ENCODE results near the gene LDOC1. TPM values are rescaled to one million over a fixed set of nuclear protein-coding genes. Genes with fewer than 3 reads are reported as not detected.
"Not testable (repeated sequence)": the region's sequence is repeated elsewhere in the genome, so short reads cannot be mapped to it uniquely, and the experiment has no call there.

Gene LDOC1
- 1 to 10 TPM; 3.0 to 4.4 (median 4.1) TPM for total RNA-seq
- 1 to 10 TPM; 1.2 to 6.4 (median 3.0) TPM for polyA plus RNA-seq

DNA sequence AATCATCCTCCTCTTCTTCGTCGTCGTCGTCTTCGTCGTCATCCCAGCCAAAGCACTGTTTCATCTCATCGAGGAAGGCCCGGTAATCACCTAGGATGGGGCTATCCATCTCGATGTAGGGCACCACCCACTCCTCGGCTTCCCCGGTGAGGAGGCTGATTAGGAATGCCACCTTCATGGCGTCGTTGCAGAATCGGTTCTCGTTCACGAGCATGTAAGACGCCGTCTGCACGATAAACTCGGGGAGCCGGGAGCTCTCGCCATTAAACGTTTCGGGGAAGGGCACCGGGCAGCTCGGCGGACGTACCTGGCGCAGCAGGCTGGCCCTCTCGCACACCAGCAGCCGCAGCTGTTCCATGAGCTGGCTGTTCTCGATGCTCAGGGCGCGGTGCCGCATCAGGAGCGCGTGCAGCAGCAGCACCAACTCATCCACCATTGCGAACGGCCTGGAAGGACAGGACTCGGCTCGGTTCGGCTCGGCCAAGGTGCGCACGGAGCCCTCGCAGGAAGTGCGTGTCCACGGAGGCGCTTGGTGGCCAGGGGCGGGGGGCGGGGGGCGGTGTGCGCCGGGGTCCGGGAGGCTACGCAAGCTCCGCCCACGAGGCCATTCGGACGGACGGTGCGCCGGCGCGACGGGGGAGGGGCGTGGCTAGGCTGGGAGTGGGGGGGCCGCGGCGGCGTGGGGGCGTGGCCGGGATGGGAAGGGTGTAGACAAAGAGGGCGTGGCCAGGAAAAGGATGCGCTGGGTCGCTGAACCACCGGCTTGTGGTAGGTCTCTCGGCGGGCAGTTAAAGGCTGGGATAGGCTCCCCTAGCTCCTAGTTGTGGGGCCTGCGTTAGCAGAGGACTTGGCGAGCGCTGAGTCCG is at the start of gene LDOC1:
LDOC1 (minus strand) TSS at position 544 of the 866 bp plus-strand sequence; CDS start at position 436, 108 bp downstream.
- H3K4me1 ChIP-seq, result no peaks in the 10 kb centered on the region
- H3K4me3 ChIP-seq, result peak within 1 kb of the TSS; percentile 38 to 56 (median 51)
- intact Hi-C loops (cut with DNase I), result no loop called here
- H3K27ac ChIP-seq, result peak within 1 kb of the TSS in 3 of 4 donors; percentile 14 to 45 (median 41)
- DNase-seq, result peak; percentile 83
- no peaks in the 10 kb centered on the region for H3K27me3 ChIP-seq
- H3K9me3 ChIP-seq, result no peaks in the 10 kb centered on the region
- 3 to 25% methylated on average over 83 of the region's 83 CpGs for WGBS, 2 donors
- no peaks in the 10 kb centered on the region for H3K36me3 ChIP-seq
- no peak for TF ChIP-seq POLR2AphosphoS5 (IDR thresholded peaks at IDR 0.05)
- TF ChIP-seq POLR2A (IDR thresholded peaks at IDR 0.05), result no peak
- TF ChIP-seq, protein P1, sequence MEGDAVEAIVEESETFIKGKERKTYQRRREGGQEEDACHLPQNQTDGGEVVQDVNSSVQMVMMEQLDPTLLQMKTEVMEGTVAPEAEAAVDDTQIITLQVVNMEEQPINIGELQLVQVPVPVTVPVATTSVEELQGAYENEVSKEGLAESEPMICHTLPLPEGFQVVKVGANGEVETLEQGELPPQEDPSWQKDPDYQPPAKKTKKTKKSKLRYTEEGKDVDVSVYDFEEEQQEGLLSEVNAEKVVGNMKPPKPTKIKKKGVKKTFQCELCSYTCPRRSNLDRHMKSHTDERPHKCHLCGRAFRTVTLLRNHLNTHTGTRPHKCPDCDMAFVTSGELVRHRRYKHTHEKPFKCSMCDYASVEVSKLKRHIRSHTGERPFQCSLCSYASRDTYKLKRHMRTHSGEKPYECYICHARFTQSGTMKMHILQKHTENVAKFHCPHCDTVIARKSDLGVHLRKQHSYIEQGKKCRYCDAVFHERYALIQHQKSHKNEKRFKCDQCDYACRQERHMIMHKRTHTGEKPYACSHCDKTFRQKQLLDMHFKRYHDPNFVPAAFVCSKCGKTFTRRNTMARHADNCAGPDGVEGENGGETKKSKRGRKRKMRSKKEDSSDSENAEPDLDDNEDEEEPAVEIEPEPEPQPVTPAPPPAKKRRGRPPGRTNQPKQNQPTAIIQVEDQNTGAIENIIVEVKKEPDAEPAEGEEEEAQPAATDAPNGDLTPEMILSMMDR (IDR thresholded peaks at IDR 0.05), result no peak
- TF ChIP-seq EP300 (IDR thresholded peaks at IDR 0.05), result no peak

DNA sequence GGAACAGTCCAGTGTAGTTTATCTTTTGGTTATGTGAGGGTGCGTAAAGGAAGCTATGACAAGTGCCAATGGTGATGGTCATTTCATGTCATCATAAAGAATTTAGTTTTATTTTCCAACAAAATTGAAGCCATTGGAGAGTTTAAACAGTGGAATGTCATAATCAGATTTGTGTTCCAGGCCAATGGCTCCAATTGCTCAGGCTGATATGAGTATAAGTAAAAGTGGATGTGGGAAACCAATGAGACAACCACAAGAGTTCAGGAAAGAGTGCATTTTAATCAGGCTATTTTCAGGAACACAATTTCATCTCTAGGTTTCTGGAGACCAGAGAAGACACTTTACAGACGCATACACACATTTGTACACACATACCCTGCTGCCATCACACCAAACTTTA is 44.7 kb upstream of the LDOC1 start:
- DNase-seq, result no peak
- Histone ChIP-seq H3K4me1 (no peaks in the 10 kb centered on the region), H3K9me3 (no peaks in the 10 kb centered on the region), H3K4me3 (no peak overlapping the region), H3K36me3 (no peaks in the 10 kb centered on the region), H3K27me3 (no peaks in the 10 kb centered on the region), H3K27ac (no peak overlapping the region)
- WGBS, 2 donors, result 85 to 87% methylated on average over 2 of the region's 2 CpGs
- intact Hi-C loops (cut with DNase I), result no loop called here
- TF ChIP-seq POLR2AphosphoS5 (IDR thresholded peaks at IDR 0.05) (no peak), EP300 (IDR thresholded peaks at IDR 0.05) (no peak), POLR2A (IDR thresholded peaks at IDR 0.05) (no peak)
- TF ChIP-seq, protein P1 (IDR thresholded peaks at IDR 0.05), result no peak

DNA sequence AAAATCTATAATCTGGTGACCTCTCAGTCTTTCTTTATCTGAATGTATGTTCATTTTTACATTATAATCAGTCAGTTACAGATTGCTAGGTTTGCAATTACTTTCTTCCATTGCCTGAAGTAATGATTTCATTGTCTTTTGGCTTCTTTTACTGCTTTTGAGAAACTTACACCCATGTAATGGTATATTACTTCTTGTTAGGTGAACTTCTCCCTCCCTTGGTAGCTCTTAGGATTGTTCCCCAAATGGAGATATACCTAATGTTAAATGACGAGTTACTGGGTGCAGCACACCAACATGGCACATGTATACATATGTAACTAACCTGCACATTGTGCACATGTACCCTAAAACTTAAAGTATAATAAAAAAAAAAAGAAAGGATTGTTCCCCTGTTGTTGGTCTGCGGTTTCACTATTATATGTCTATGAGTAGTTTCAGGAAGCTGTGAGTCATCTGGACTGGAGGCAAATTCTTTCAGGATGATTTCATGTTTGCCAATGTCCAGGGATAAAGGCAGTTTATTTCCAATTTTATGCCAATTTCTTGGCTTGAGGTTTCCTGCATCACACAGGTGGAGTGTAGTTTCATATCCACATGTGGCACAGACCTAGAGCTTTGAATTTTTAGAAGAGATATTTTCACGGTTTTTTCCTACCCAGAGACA is 43.5 kb upstream of the LDOC1 start:
- Histone ChIP-seq H3K4me3 (no peak overlapping the region), H3K9me3 (no peaks in the 10 kb centered on the region), H3K27ac (no peak overlapping the region), H3K27me3 (no peaks in the 10 kb centered on the region), H3K36me3 (no peaks in the 10 kb centered on the region), H3K4me1 (no peaks in the 10 kb centered on the region)
- 71 to 78% methylated on average over 3 of the region's 3 CpGs for WGBS, 2 donors
- no peak for DNase-seq
- TF ChIP-seq POLR2AphosphoS5 (IDR thresholded peaks at IDR 0.05) (no peak), POLR2A (IDR thresholded peaks at IDR 0.05) (no peak), EP300 (IDR thresholded peaks at IDR 0.05) (no peak)
- TF ChIP-seq, protein P1 (IDR thresholded peaks at IDR 0.05), result no peak
- intact Hi-C loops (cut with DNase I), result no loop called here

DNA sequence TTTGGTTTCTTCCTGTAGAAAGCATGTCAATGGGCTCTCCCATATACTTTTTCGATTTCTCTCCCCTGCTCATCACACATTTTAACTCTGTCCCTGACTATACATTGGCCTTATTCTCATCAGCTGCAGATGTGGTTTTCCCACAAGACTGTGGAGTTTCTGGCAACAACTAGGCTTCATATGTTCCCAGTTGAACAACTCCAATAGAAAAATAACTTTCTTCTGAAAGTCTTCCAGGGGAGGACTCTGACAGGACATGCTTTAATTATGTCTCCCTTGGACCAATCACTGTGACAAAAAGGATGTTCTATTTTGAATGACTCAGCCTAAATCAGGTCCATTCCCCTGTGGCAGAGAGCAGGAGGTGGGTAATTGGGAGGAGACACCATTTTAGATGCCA is 37.3 kb upstream of the LDOC1 start:
- Histone ChIP-seq H3K27ac (no peak overlapping the region), H3K27me3 (no peaks in the 10 kb centered on the region), H3K36me3 (no peaks in the 10 kb centered on the region), H3K9me3 (no peaks in the 10 kb centered on the region), H3K4me3 (no peak overlapping the region), H3K4me1 (no peaks in the 10 kb centered on the region)
- WGBS, 2 donors, result 70 to 73% methylated on average over 1 of the region's 1 CpG
- DNase-seq, result no peak
- intact Hi-C loops (cut with DNase I), result no loop called here
- TF ChIP-seq EP300 (IDR thresholded peaks at IDR 0.05) (no peak), POLR2A (IDR thresholded peaks at IDR 0.05) (no peak), POLR2AphosphoS5 (IDR thresholded peaks at IDR 0.05) (no peak)

DNA sequence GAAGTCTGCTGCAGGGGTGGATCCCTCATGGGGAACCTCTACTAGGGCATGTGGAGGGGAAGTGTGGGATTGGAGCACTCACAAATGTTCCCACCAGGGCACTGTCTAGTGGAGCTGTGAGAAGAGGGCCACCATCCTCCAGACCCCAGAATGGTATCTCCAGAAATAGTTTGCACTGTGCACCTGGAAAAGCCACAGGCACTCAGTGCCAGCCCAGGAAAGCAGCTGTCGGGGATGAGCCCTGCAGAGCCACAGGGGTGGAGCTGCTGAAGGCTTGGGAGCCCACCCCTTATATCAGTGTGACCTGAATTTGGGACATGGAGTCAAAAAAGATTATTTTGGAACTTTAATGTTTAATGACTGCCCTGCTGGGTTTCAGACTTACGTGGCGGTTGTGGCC is 25.0 kb upstream of the LDOC1 start:
- 88 to 92% methylated on average over 3 of the region's 3 CpGs for WGBS, 2 donors

DNA sequence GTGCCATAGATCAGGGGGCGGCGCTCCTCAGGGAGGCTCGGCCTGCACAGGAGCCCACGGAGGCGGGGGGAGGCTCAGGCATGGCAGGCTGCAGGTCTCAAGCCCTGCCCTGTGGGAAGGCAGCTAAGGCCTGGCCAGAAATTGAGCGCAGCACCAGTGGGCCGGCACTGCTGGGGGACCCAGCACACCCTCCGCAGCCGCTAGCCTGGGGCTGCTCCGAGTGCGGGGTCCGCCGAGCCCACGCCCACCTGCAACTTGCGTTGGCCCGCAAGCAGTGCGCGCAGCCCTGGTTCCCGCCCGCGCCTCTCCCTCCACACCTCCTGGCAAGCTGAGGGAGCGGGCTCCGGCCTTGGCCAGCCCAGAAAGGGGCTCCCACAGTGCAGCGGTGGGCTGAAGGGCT is 11.6 kb upstream of the LDOC1 start:
- H3K4me3 ChIP-seq; H3K27ac ChIP-seq; H3K4me1 ChIP-seq; DNase-seq; H3K36me3 ChIP-seq; H3K27me3 ChIP-seq; H3K9me3 ChIP-seq; intact Hi-C loops (cut with DNase I): not testable (repeated sequence)
- 96 to 97% methylated on average over 24 of the region's 24 CpGs for WGBS, 2 donors

More for the DNA sequence above, 25.0 kb upstream of the LDOC1 start:
- no peak for DNase-seq
- Histone ChIP-seq H3K4me3 (no peak overlapping the region), H3K4me1 (no peaks in the 10 kb centered on the region), H3K36me3 (no peaks in the 10 kb centered on the region), H3K27ac (no peak overlapping the region), H3K27me3 (no peaks in the 10 kb centered on the region), H3K9me3 (no peaks in the 10 kb centered on the region)
- TF ChIP-seq POLR2AphosphoS5 (IDR thresholded peaks at IDR 0.05), result no peak
- TF ChIP-seq POLR2A (IDR thresholded peaks at IDR 0.05), result no peak
- TF ChIP-seq, protein P1 (IDR thresholded peaks at IDR 0.05), result no peak
- TF ChIP-seq EP300 (IDR thresholded peaks at IDR 0.05), result no peak
- intact Hi-C loops (cut with DNase I), result no loop called here
